H1 (cell line): ENCODE measurements around the gene TPD52L1. TPM values are rescaled to one million over a fixed set of nuclear protein-coding genes. Genes with fewer than 3 reads are reported as not detected.

Experiments
- CTCF ChIA-PET: fragments of 300-600 bp; sonication (Branson Sonifier 250); formaldehyde crosslinking; loops from one replicate; lab custom pipeline; 2021; ENCODE audit not compliant: partially characterized antibody; lab: Charles Lee
- POLR2A ChIA-PET: fragments of 300-600 bp; sonication (Branson Sonifier 250); formaldehyde crosslinking; loops from one replicate; lab custom pipeline; 2021; ENCODE audit warnings: inconsistent platforms; ENCODE audit not compliant: partially characterized antibody; lab: Charles Lee
- DNase-seq, 2 experiments: peaks; one replicate each; pipeline versions ENCODE4 v3.0.0 to v3.0.0-alpha.2; 2010 to 2022; ENCODE audit warnings: low spot score in 2 of 2, low read depth in 1 of 2, mixed read lengths in 1 of 2
- FAIRE-seq: peaks from 2 replicates; lab custom pipeline; 2011; peaks lifted over from hg19 to GRCh38; lab: Jason Lieb, UNC
- H2AFZ ChIP-seq: 2 replicates; pipeline ENCODE4 v1.8.1; 2012; ENCODE audit warnings: low read length, inconsistent platforms
- H2AK5ac ChIP-seq: 2 replicates; pipeline ENCODE4 v1.6.1; 2013; ENCODE audit warnings: low read depth, low read length
- H2BK120ac ChIP-seq: replicated peaks from 2 replicates; pipeline ENCODE3; 2013; ENCODE audit warnings: low read depth, low read length, inconsistent platforms
- H2BK12ac ChIP-seq: 2 replicates; pipeline ENCODE4 v1.6.1; 2013; ENCODE audit warnings: low read depth, low read length
- H2BK15ac ChIP-seq: 2 replicates; pipeline ENCODE4 v1.6.1; 2013; ENCODE audit warnings: low read length
- H2BK20ac ChIP-seq: 2 replicates; pipeline ENCODE4 v1.6.1; 2013; ENCODE audit warnings: low read length
- H2BK5ac ChIP-seq: 2 replicates; pipeline ENCODE4 v1.6.1; 2013; ENCODE audit warnings: low read depth, low read length
- H3K14ac ChIP-seq: 2 replicates; pipeline ENCODE4 v1.6.1; 2013; ENCODE audit warnings: inconsistent platforms; ENCODE audit not compliant: insufficient read length
- H3K18ac ChIP-seq: 2 replicates; pipeline ENCODE4 v1.6.1; 2013; ENCODE audit warnings: low read length; ENCODE audit errors: extremely low read depth
- H3K23ac ChIP-seq: 2 replicates; pipeline ENCODE4 v1.6.1; 2013; ENCODE audit warnings: inconsistent platforms; ENCODE audit not compliant: insufficient read length
- H3K23me2 ChIP-seq: 2 replicates; pipeline ENCODE4 v1.6.1; 2013; ENCODE audit warnings: low read depth, low read length
- H3K27ac ChIP-seq: 2 replicates; pipeline ENCODE4 v1.6.1; 2011; ENCODE audit warnings: low read depth, low read length, inconsistent platforms
- H3K27me3 ChIP-seq, 4 experiments: replicated peaks in 1 of 4; 1 replicate in 1 of 4; 2 replicates in 3 of 4; pipeline versions ENCODE4 v1.6.1 to v1.8.1; 2011 to 2013; ENCODE audit warnings: low read length in 3 of 4, mild to moderate bottlenecking in 3 of 4, inconsistent platforms in 2 of 4, mixed read lengths in 2 of 4, moderate library complexity in 1 of 4; ENCODE audit not compliant: control insufficient read depth in 3 of 4, insufficient read depth in 3 of 4; ENCODE audit errors: extremely low read depth in 1 of 4
- H3K36me3 ChIP-seq, 4 experiments: 2 replicates each; pipeline versions ENCODE4 v1.6.1 to v1.8.1; 2011 to 2013; ENCODE audit warnings: mild to moderate bottlenecking in 4 of 4, low read length in 3 of 4, moderate library complexity in 2 of 4, control low read depth in 1 of 4, inconsistent platforms in 1 of 4; ENCODE audit not compliant: insufficient read depth in 4 of 4, control insufficient read depth in 2 of 4
- H3K4ac ChIP-seq: replicated peaks from 2 replicates; pipeline ENCODE3; 2013; ENCODE audit warnings: low read length, low read depth, mixed read lengths, inconsistent platforms; ENCODE audit not compliant: insufficient read length
- H3K4me1 ChIP-seq, 4 experiments: replicated peaks in 1 of 4; 1 replicate in 1 of 4; 2 replicates in 3 of 4; pipeline versions ENCODE4 v1.6.1 to v1.8.1; 2011 to 2013; ENCODE audit warnings: low read length in 3 of 4, inconsistent platforms in 2 of 4, mixed read lengths in 1 of 4; ENCODE audit not compliant: insufficient read depth in 4 of 4, control insufficient read depth in 3 of 4
- H3K4me2 ChIP-seq, 2 experiments: 2 replicates each; pipeline versions ENCODE4 v1.6.1 to v1.8.1; 2011 to 2013; ENCODE audit warnings: low read depth in 2 of 2, low read length in 2 of 2, control low read depth in 1 of 2, inconsistent platforms in 1 of 2, mild to moderate bottlenecking in 1 of 2; ENCODE audit not compliant: insufficient read depth in 1 of 2
- H3K4me3 ChIP-seq, 4 experiments: fragments of 200-600, 300-600 bp in 1 of 4; sonication (generic), shearing (Covaris generic), sonication (Bioruptor Twin) in 1 of 4; 2 replicates each; pipeline versions ENCODE4 v1.5.1 to v1.8.1; 2011 to 2016; ENCODE audit warnings: low read length in 4 of 4, low read depth in 3 of 4, control low read depth in 2 of 4, inconsistent platforms in 2 of 4, mild to moderate bottlenecking in 2 of 4, mixed read lengths in 1 of 4, moderate library complexity in 1 of 4; ENCODE audit not compliant: insufficient read depth in 2 of 4; ENCODE audit errors: extremely low read depth in 1 of 4
- H3K56ac ChIP-seq: replicated peaks from 2 replicates; pipeline ENCODE3; 2013; ENCODE audit warnings: low read depth, mild to moderate bottlenecking, mixed read lengths, low read length, inconsistent platforms; ENCODE audit not compliant: insufficient read length
- H3K79me1 ChIP-seq: 2 replicates; pipeline ENCODE4 v1.6.1; 2013; ENCODE audit warnings: low read depth, low read length, control low read depth
- H3K79me2 ChIP-seq, 2 experiments: 2 replicates each; pipeline versions ENCODE4 v1.6.1 to v1.8.1; 2012 to 2013; ENCODE audit warnings: low read length in 2 of 2, mild to moderate bottlenecking in 2 of 2, inconsistent platforms in 1 of 2; ENCODE audit not compliant: insufficient read depth in 2 of 2, control insufficient read depth in 1 of 2
- H3K9ac ChIP-seq, 4 experiments: replicated peaks in 1 of 4; 1 replicate in 1 of 4; 2 replicates in 3 of 4; pipeline versions ENCODE4 v1.6.1 to v1.8.1; 2011 to 2013; ENCODE audit warnings: low read depth in 3 of 4, low read length in 3 of 4, control low read depth in 2 of 4, mild to moderate bottlenecking in 2 of 4, moderate library complexity in 2 of 4, inconsistent platforms in 1 of 4; ENCODE audit errors: extremely low read depth in 1 of 4
- H3K9me3 ChIP-seq, 2 experiments: 2 replicates each; pipeline versions ENCODE4 v1.6.1 to v1.8.1; 2012 to 2013; ENCODE audit warnings: mild to moderate bottlenecking in 2 of 2, moderate library complexity in 2 of 2, control low read depth in 1 of 2, inconsistent platforms in 1 of 2, low read depth in 1 of 2, low read length in 1 of 2, mixed read lengths in 1 of 2; ENCODE audit not compliant: insufficient read depth in 2 of 2
- H4K20me1 ChIP-seq, 2 experiments: replicated peaks in 1 of 2; 2 replicates each; pipeline versions ENCODE3 to v1.8.1; 2011 to 2013; ENCODE audit warnings: inconsistent platforms in 2 of 2, low read length in 2 of 2, mild to moderate bottlenecking in 1 of 2; ENCODE audit not compliant: insufficient read depth in 2 of 2, control insufficient read depth in 1 of 2
- H4K5ac ChIP-seq: 2 replicates; pipeline ENCODE4 v1.6.1; 2013; ENCODE audit warnings: low read length, low read depth, mixed read lengths, inconsistent platforms; ENCODE audit not compliant: insufficient read length
- H4K8ac ChIP-seq: 2 replicates; pipeline ENCODE4 v1.8.0; 2013; ENCODE audit warnings: mild to moderate bottlenecking, moderate library complexity, low read length, inconsistent platforms; ENCODE audit not compliant: insufficient read depth; ENCODE audit errors: extremely low read depth
- H4K91ac ChIP-seq: replicated peaks from 2 replicates; pipeline ENCODE3; 2013; ENCODE audit warnings: low read length, mixed read lengths, inconsistent platforms; ENCODE audit not compliant: insufficient read length
- CHD2 ChIP-seq: IDR thresholded peaks from 2 replicates; pipeline ENCODE4 v1.6.1; 2012; ENCODE audit warnings: low read length, improper control_type of control experiment
- GABPA ChIP-seq: IDR thresholded peaks from 2 replicates; pipeline ENCODE4 v1.6.1; 2011; ENCODE audit warnings: mild to moderate bottlenecking, low read length, moderate library complexity, borderline replicate concordance; ENCODE audit not compliant: insufficient read depth
- WGBS, 2 experiments: shearing (Covaris generic) in 1 of 2; methylation state at CpG; one replicate each; pipeline versions ENCODE4 v1.1.6 to v1.1.7; 2013 to 2015; ENCODE audit warnings: low lambda C conversion rate in 2 of 2, mixed read lengths in 2 of 2, inconsistent platforms in 1 of 2, low coverage in 1 of 2, missing lambda C conversion rate in 1 of 2; ENCODE audit not compliant: insufficient replicate concordance in 2 of 2, insufficient coverage in 1 of 2, insufficient read length in 1 of 2; ENCODE audit errors: extremely low coverage in 1 of 2, missing lambda C conversion rate in 1 of 2; 5-methylcytosine and 5-hydroxymethylcytosine counted together
- polyA plus RNA-seq, 7 experiments: library from polyadenylated mRNA; depleted of rRNA in 3 of 7; stranded (reverse) in 5 of 7; unstranded in 2 of 7; fragments of >200 nt in 5 of 7; fragments of 200-250 nt in 2 of 7; gene quantifications; 1 replicate in 5 of 7; 2 replicates in 1 of 7; 4 replicates in 1 of 7; pipeline versions ENCODE4 v1.2.1 to v1.2.3, GENCODE V29; 2011 to 2013; ENCODE audit warnings: missing spikeins in 2 of 7, mixed read lengths in 2 of 7
- total RNA-seq: library from RNA; stranded (reverse); fragmentation: NEBNext Ultra II Directional; extraction: Animal tissue kit (Norgen Biotek cat#: 25700); gene quantifications from 2 replicates; pipeline ENCODE4 v1.2.1, GENCODE V29; 2021

TPD52L1 gene
- total and polyA plus RNA-seq, 2 of the 8 experiments (the other 6 are each of a cell fraction or from before 2014, with no cell fraction given) = 7.4 to 14.2 TPM

DNA sequence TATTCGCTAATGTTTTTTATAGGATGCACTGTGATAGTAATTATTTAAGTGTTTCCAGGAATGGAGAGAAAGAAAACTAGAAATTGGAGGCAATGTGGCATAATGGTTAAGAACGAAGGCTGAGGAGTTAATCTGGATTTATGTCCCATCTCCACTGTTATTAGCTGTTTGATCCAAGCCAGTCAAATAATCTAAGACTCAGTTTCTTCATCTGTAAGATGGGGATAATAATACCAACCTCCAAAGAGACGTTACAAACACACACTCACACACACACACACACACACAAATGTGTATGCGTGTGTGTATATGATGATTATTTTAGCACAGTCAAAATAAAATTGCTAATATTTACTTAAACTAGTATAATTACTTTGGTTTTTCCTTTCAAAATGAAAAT lies 36.9 kb upstream of the TPD52L1 start:
- Histone ChIP-seq H4K8ac (no peak overlapping the region), H3K4me1 (peaks cover 0 to 7% (median 0%) of the 10 kb centered on the region in 4 experiments; a peak in 1 of 7 replicates), H3K23ac (no peak overlapping the region), H4K5ac (no peak overlapping the region), H2BK20ac (no peak overlapping the region), H4K91ac (no peak overlapping the region), H4K20me1 (no peaks in the 10 kb centered on the region), H3K27ac (no peak overlapping the region), H3K18ac (no peak overlapping the region), H3K36me3 (no peaks in the 10 kb centered on the region), H2AFZ (no peak overlapping the region), H3K23me2 (no peaks in the 10 kb centered on the region), H3K14ac (no peak overlapping the region), H2BK5ac (no peak overlapping the region), H3K9me3 (0 out of 4 replicates have a peak, but pooled peaks cover 0 to 5% of the 10 kb centered on the region in 2 experiments), H3K79me1 (no peaks in the 10 kb centered on the region), H3K27me3 (no peaks in the 10 kb centered on the region)
- ChIA-PET CTCF (interaction anchor here (0.9 to 1.2 kb wide), 2 partner anchors 35 to 236 kb away, joined by 3 to 4 read pairs; no protein-coding TSS in a partner anchor), POLR2A (no interaction called here)
- DNase-seq (no peak), FAIRE-seq (no peak)
- TF ChIP-seq CHD2 (no peak), GABPA (no peak)
- TF ChIP-seq, all 59 proteins: peak for 0
- Histone ChIP-seq H3K9ac (no peak overlapping the region), H2BK15ac (no peak overlapping the region), H3K4me3 (no peak overlapping the region), H3K4me2 (no peak overlapping the region), H2BK12ac (no peak overlapping the region), H2BK120ac (no peak overlapping the region), H3K79me2 (no peaks in the 10 kb centered on the region), H3K56ac (no peak overlapping the region), H3K4ac (no peak overlapping the region), H2AK5ac (no peak overlapping the region)
- 94% methylated on average over 4 of the region's 4 CpGs; no CpG with 5 or more reads in 1 of the 2 experiments for WGBS, 2 experiments
